ENCODE measurements around the gene DSE.

DSE gene

GRCh38 chr6:116417661-116418060 lies 46.9 kb downstream of the DSE start:
- no peak for DNase-seq

DNA sequence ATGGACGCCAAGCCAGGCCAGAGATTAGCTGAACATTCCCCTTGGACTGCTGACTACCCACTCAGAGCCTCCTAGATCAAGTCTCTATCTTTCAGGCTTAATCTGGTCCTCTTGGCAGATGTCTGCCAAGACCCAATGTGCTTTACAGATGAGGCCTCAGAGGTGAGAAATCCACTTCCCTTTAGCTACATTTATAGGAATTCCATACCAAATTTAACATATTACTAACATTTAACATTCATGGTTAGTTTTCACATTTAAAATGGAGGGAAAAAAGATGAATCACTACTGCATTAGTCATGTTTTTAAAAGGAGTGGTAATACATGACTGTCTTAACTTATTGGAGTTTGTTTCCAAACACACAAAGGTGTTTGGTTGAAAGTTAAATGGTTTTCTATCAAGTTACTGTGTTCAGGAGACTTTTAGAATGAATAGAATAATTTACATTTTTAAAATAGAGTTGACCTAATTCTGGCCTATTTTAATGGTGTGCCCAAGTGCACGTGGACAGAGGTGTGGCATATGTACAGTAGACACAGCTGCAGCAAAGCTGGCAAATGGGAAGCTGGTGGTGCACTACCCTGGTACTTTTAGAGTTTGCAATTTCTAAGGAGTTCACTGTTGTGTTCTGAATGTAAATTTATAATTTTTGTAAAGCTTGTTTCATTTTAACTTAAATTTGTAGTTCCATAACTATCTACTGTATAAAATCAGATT lies 48.5 kb downstream of the DSE start:
- DNase-seq, result no peak

DNA sequence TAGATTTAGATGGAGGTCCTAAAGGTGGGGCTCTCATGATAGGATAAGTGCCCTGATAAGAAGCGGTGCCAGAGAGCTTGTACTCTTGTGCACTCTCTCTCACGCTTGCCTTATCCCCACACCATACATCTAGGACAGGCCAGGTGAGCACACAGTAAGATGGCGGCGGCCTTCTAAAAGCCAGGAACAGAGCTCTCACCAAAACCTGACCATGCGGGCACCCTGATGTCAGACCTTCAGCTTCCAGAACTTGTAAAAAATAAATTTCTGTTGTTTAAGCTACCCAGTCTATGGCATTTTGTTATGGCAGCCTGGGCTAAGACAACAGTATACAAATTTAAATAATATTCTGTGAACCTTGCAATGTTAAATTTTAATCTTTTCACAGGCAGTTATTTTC lies 49.6 kb downstream of the DSE start:
- no peak for DNase-seq

DNA sequence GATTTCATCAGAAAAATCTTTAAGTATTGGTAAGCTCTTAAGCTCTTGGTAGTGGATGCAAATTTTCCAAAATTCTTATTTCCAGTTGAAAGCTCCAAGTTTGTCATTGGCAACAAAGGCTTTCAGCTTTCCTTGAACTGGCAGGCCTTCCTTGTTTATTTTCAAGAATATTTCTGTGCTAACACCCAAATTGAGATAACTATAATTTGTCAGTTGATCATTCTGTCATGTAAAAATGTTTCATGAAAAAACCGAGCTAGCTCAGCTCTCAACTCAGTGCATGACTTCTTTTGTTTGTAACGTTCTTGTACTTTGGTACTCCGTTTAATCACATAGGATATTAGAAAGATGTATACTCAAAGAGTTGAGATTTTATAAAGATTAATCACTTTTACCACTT lies 51.5 kb downstream of the DSE start:
- DNase-seq, result no peak

- no peak for DNase-seq
These were observed 53.3 kb downstream of the DSE start for GRCh38 chr6:116424001-116424400.

GRCh38 chr6:116426551-116426950 lies 55.8 kb downstream of the DSE start:
- no peak for DNase-seq

DNA sequence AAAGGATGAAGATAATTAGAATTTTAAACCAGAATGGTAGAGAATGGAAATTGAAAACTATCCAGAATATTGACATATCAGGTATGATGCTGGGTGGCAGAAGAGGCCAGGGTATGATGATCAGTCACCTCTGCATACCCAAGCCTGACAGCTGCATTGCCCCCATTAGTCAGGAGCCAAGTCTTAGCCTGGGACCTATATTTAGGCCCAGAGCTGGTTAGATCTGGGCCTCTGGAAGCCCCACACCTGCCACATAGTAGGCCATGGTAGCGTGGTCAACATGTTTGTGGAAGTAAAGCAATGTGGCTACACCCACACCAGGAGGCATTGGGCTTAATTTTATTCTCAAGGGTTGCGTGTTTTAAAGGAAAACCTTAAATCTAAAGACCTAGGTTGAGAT lies 58.4 kb downstream of the DSE start:
- DNase-seq, result no peak

DNA sequence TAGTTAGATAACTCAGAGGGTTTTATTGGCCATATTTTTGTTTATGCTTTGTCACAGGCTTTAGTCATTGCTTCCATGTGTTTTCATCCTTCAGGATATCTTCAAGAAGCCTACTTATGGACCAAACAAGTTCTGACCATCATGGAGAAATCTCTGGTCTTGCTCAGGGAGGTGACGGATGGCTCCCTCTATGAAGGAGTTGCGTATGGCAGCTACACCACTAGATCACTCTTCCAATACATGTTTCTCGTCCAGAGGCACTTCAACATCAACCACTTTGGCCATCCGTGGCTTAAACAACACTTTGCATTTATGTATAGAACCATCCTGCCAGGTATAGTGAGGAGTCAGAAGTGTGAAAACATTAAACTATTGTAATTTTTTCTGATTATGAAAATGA lies 60.1 kb downstream of the DSE start:
- DNase-seq, result no peak

- no peak for DNase-seq
These were observed 61.3 kb downstream of the DSE start for GRCh38 chr6:116431964-116432595.

DNA sequence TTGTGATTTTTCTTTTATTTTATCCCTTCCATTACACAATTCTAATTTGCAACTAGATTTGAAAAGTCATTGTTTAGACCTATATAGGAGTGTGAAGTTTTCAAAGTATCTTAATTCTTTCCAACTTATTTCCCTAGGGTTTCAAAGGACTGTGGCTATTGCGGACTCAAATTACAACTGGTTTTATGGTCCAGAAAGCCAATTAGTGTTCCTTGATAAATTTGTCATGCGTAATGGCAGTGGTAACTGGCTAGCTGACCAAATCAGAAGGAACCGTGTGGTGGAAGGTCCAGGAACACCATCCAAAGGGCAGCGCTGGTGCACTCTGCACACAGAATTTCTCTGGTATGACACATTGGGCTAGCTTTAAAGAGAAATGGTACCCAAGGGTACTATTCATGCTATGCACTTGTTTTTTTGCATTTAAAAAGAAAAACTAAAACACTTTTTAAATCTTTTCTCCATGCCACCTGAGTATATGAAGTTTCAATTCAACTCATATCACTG lies 62.5 kb downstream of the DSE start:
- no peak for DNase-seq

- DNase-seq, result no peak
These were observed 63.4 kb downstream of the DSE start for GRCh38 chr6:116434056-116434725.

DNA sequence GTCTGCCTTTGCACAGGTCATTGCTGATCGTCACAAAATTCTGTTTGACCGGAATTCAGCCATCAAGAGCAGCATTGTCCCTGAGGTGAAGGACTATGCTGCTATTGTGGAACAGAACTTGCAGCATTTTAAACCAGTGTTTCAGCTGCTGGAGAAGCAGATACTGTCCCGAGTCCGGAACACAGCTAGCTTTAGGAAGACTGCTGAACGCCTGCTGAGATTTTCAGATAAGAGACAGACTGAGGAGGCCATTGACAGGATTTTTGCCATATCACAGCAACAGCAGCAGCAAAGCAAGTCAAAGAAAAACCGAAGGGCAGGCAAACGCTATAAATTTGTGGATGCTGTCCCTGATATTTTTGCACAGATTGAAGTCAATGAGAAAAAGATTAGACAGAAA lies 65.8 kb downstream of the DSE start:
- no peak for DNase-seq

- no peak for DNase-seq
These were observed 66.9 kb downstream of the DSE start for GRCh38 chr6:116437656-116438055.

DNA sequence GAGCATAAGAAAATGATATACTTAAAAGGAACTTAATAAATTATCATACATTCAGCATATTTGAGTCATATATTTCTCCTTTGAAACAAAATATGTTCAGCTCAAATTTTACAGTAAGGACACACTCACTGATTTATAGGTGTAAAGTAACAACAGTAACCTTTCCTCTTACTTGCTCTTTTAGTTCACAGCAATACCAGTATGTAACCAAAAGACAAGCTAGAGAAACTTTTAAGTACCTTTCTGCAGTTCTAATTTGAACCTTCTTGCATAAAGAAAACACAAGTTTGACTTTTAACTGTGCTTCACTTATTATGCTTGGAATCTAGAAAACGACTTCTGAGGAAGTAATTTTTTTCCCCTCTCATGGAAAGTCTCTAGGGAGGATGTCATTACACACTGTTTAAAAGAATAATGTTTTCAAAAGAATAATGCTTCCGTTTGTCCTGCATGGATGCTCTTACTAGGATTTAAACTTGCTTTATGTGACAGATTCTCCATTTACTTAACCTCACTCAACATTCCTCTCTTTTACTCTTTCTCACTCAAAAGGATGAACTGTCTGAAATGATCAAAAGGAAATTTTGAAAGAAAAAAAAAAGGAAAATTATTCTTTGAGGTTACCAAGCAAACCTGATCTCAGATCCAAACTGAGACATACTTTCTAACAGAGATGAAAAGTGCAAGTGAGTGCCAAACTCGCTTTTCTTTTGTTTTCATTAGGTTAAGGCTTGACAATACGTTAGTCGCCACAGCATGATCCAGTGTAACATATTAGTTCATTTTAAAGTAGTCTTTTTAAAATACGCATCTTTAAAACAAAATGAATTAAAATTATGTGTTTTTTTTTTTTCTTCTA lies 68.1 kb downstream of the DSE start:
- no peak for DNase-seq

GRCh38 chr6:116439522-116440051 lies 68.8 kb downstream of the DSE start:
- no peak for DNase-seq

DNA sequence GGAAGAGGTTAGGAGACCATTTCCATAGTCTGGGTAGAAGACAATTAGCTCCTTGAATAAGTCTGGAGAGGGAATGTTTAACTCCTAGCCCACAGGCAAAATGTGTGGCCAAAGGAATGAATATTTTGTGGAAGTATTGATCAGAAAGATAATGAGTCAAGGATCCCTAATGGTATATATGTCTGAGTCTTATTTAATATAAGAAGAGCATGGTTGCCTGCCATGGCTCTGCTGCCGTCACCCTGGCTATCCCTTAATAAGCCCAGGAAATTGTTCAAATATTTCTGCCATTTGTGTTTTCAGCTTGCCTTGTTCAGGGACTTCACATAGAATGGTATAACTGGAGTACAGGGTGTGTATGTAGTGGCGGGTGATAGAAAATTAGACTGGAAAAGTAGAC lies 72.4 kb downstream of the DSE start:
- DNase-seq, result no peak

DNA sequence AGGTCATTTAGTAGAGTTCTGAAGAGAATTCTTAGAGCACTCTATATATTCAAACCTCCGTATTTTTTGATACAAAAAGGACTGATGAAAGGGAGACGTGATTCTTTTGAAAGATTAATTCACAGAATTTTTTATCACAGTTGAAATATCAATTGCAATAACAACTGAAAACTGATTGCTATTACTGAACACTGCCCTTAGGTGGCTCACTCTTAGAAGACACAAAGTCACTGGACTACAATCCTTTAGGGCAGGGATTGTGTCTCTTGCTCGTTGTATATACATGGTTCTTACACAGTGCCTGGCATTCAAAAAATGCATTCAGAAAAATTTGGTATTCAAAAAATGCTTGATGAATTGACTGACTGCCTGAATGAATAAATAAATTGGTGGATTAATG lies 73.3 kb downstream of the DSE start:
- no peak for DNase-seq

DNA sequence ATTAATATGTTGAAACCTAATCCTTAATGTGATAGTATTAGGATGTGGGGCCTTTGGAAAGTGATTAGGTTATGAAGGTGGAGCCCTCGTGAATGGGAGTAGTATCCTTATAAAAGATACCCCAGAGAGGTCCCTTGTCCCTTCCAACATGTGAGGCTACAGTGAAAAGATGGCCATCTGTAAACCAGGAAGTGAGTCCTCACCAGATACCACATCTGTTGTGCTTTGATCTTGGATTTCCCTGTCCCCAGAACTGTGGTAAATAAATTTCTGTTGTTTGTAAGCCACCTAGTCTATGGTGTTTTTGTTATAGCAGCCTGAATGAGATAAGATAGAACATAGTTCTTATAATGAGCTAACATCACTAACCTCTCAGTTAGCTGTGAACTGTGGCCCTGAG lies 73.8 kb downstream of the DSE start:
- DNase-seq, result no peak

GRCh38 chr6:116445102-116445501 lies 74.4 kb downstream of the DSE start:
- DNase-seq, result no peak

DNA sequence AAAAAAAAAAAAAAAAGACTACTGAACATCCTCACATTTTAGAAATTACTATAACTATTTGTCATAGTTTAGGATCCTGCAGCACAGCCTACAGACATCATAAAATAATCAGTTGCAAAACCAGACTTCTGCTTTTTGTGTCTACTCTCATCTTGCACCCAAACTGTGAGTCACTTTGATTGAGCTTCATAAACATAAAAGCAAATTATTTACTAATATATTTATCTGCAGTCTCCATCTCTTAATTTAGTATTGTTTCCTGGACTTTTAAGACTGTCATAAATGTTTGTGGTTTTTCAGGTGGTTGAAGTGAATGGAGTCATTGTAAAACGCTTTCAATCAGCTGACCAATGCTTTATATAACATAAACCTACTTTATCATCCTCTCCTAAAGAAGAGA lies 75.7 kb downstream of the DSE start:
- no peak for DNase-seq

- no peak for DNase-seq
These were observed 76.3 kb downstream of the DSE start for GRCh38 chr6:116447052-116447451.

GRCh38 chr6:116447496-116448011 lies 76.8 kb downstream of the DSE start:
- DNase-seq, result no peak

DNA sequence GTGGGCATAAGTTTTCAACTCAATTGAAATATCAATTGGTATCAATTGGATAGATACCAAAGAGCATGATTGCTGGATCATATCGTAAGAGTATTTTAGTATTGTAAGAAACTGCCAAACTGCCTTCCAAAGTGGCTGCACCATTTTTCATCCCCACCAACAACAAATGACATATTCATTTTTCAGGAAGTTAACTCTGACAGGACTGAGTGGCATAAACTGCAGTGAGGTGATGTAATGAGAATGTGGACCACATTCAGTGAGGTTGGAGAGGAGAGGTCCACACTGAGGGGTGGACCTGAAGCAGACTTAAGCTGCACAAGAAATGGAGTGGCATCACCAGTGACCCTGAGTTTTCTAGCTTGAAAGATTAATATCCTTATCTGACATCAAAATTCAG lies 78.8 kb downstream of the DSE start:
- DNase-seq, result no peak

Data from CD4-positive, alpha-beta T cell treated with Interleukin-6 for 4 hours (primary cell).